ENCODE data around the gene OR9Q1.
A peak's percentile ranks its signal among the peaks of the same experiment; 100 is the strongest.

OR9Q1 gene

DNA sequence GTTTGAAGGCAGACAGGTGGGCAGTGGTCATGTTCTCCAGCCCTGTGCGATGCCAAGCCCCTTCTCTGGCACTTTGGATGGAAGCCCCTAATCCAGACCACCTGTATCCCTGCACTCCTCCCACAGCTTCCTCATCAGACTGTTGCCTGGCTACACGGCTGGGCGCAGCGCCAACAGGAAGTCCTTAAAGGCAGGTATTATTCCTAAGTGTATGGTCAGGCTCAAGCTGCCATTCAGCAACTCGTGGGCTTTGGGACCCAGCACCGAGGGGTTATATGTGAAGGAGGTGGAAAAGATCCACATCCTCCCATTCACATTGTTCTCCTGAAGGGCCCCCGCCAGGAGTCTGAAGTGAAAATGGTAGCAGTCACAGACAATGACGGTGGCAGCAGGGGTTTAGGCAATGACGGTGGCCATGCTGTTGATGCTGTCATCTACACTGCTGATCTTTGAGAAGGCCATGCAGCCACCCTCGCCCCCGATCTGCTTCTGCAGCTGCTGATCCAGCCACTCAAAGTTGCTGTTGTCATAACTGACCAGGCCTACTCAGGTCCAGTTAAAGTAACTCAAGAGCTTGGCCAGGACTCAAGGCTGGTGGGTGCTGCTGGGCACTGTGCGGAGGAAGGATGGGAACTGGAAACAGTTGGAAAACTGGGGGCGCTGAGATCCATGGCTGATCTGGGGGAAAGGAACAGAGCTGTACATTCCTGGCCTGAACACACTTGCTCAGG, 34.8 kb downstream of the OR9Q1 start:
- TF ChIP-seq, protein P1, sequence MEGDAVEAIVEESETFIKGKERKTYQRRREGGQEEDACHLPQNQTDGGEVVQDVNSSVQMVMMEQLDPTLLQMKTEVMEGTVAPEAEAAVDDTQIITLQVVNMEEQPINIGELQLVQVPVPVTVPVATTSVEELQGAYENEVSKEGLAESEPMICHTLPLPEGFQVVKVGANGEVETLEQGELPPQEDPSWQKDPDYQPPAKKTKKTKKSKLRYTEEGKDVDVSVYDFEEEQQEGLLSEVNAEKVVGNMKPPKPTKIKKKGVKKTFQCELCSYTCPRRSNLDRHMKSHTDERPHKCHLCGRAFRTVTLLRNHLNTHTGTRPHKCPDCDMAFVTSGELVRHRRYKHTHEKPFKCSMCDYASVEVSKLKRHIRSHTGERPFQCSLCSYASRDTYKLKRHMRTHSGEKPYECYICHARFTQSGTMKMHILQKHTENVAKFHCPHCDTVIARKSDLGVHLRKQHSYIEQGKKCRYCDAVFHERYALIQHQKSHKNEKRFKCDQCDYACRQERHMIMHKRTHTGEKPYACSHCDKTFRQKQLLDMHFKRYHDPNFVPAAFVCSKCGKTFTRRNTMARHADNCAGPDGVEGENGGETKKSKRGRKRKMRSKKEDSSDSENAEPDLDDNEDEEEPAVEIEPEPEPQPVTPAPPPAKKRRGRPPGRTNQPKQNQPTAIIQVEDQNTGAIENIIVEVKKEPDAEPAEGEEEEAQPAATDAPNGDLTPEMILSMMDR (conservative IDR thresholded peaks at IDR 0.05) = no peak
- no peak for TF ChIP-seq ZFX (IDR thresholded peaks at IDR 0.05)
- H3K27ac ChIP-seq = no peak overlapping the region

DNA sequence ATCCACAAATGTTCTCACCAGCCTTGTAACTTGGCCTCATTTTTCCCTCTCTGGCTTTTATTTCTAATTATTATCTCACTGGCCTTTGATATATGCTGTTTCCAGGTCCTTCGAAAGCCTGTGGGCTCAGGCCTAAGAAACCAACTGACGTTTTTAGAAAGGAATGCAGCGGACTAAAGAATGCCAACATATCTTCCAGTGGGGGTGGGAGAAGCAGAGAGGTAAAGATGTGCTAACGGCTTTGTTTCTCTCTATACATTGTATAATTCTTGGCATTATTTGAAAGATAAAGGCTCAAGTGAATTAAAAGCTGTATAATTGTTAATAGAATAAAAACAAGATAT, 35.3 kb downstream of the OR9Q1 start:
- no peak for TF ChIP-seq ZFX (IDR thresholded peaks at IDR 0.05)
- TF ChIP-seq, protein P1 (conservative IDR thresholded peaks at IDR 0.05) = no peak
- no peak overlapping the region for H3K27ac ChIP-seq

DNA sequence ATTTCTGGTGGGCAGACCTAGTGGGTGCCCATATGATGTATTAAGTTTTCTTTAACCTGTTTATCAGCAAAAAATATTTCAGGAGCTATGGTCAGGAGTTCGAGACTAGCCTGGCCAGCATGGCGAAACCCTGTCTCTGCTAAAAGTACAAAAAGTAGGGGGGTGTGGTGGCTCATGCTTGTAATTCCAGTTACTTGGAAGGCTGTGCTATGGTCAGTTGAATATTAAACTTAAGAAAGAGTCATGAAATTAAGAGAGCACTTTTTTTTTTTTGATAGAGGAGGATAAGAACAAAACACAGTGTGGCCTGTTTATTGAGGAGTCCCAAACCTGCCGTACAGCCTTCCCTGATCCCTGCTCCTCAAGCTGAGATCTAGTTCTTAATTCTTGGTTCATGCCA, 36.9 kb downstream of the OR9Q1 start:
- no peak overlapping the region for H3K27ac ChIP-seq
- TF ChIP-seq, protein P1 (conservative IDR thresholded peaks at IDR 0.05) = no peak
- no peak for TF ChIP-seq ZFX (IDR thresholded peaks at IDR 0.05)

DNA sequence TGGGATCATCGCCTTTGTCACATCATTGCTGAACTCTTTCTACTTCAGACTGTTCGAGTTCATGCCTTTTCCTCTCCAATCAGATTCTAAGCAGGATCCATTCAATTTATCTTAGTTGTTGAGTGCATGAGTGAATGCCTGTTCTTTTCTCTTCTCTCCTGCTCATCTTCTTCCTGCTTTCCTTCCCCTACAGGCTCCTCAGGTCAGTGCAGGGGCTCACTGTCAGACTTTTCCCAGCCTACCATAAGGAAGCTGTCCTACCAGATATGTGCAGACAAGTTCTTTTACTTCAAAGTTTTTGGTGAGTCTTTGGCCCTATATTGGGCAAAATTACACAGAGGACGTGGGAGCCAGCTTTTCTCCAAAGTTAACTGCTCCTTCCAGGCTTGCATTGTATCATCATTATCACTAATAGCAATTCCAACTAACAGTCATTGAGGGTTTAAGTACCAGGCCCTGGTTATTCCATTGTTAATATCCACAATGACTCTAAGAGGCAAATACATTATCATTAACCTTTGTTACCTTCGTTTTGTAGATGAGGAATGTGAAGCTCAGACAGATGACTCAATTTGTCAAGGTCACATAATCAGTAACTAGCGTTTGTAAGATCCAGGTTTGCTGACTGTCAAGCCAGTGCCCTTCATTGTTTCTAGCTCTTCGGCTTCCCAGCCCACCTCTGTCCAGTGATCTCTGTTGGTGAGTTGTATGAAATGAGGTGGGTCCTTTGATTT, 37.4 kb downstream of the OR9Q1 start:
- no peak for TF ChIP-seq ZFX (IDR thresholded peaks at IDR 0.05)
- TF ChIP-seq, protein P1 (conservative IDR thresholded peaks at IDR 0.05) = no peak; the same call in 1 of the 2 replicates
- no peak overlapping the region for H3K27ac ChIP-seq

DNA sequence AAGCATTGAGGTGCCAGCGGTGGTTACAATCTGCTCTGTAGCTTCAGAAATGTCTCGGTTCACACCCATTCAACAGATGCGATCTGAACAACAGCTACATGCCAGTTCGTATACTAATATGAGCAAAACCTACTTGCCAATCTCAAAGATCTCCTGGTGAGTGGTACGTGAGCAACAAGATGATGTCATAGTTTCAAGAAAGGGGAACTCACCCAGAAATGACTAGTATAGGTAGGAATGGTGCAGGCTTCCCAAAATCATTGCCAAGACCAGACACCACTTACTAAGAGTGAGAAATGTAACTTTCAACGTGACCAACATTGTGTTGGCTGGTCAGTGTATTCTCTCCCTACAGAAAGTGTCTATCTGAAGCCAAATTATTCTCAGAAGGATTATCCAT, 38.1 kb downstream of the OR9Q1 start:
- no peak overlapping the region for H3K27ac ChIP-seq
- TF ChIP-seq, protein P1 (conservative IDR thresholded peaks at IDR 0.05) = no peak
- no peak for TF ChIP-seq ZFX (IDR thresholded peaks at IDR 0.05)

DNA sequence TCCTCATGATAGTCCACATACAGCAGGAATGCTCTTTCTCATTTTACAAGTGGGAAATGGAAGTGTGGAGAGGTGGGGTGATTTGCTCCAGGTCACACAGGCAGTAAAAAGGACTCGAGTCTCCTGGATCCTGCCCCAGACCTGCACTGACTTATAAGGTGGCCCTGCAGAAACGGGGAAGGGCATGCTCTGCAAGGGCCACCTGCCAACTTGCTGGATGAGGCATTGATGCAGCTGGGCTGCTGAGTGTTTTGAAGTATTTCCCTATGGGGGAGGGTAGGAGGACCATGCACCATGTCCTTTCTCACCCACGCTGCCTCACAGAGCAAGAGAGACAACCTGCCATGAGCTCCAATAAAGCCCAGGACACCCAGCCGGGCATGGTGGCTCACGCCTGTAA, 44.0 kb downstream of the OR9Q1 start:
- no peak for TF ChIP-seq ZFX (IDR thresholded peaks at IDR 0.05)
- TF ChIP-seq, protein P1 (conservative IDR thresholded peaks at IDR 0.05) = no peak
- H3K27ac ChIP-seq = no peak overlapping the region

DNA sequence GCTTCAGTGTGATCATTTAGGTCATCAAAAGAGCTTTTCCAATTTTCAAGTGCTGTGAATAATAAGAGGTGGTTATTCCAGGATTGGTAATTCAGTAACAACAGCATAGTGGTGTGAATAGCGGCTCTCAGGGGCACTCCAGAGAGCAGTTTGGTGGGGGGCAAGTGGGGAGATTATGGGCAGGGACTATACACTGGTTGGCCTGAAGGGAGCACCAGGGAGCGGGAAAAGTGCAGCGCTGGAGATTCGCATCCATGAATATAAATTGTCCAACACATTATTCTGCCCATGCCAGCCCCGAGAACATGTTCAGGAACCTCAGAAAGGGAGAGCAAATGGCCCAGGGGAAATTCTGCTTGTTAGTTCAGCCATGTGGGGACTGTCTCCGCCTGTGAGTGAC, 45.0 kb downstream of the OR9Q1 start:
- no peak overlapping the region for H3K27ac ChIP-seq

More for the DNA sequence above, 45.0 kb downstream of the OR9Q1 start:
- TF ChIP-seq ZFX (IDR thresholded peaks at IDR 0.05) = no peak
- TF ChIP-seq, protein P1 (conservative IDR thresholded peaks at IDR 0.05) = peak; percentile 30

Measured in C4-2B (cell line).